ENCODE measurements around the gene TNRC6A. TPM values are rescaled to one million over a fixed set of nuclear protein-coding genes. Genes with fewer than 3 reads are reported as not detected.

Gene TNRC6A
- polyA plus RNA-seq, 4 donors, result 45.3 to 66.5 (median 53.9) TPM

GRCh38 chr16:24863582-24864437, 134.4 kb downstream of the TNRC6A start:
- no peak for DNase-seq (ENCODE audit: low read depth in 4 of 4, low spot score in 3 of 4)

- DNase-seq (ENCODE audit: low read depth in 4 of 4, low spot score in 3 of 4), result no peak
Observed at GRCh38 chr16:24869033-24869432, 139.6 kb downstream of the TNRC6A start.

GRCh38 chr16:24871891-24872290, 142.4 kb downstream of the TNRC6A start:
- no peak for DNase-seq (ENCODE audit: low read depth in 4 of 4, low spot score in 3 of 4)

- no peak for DNase-seq (ENCODE audit: low read depth in 4 of 4, low spot score in 3 of 4)
Observed at GRCh38 chr16:24873028-24873427, 143.6 kb downstream of the TNRC6A start.

GRCh38 chr16:24875466-24875865, 146.0 kb downstream of the TNRC6A start:
- DNase-seq (ENCODE audit: low read depth in 4 of 4, low spot score in 3 of 4), result no peak

Other genes with a start within 250 kb of the TNRC6A start
- gene RBBP6, start 190.1 kb upstream of the TNRC6A start, polyA plus RNA-seq (ENCODE audit: insufficient read length in 4 of 4), result 10 to 100 TPM; 60.0 to 86.9 (median 80.2) TPM
- 1 to 10 TPM; 3.0 to 6.5 (median 5.5) TPM for gene SLC5A11, start 116.3 kb downstream of the TNRC6A start, polyA plus RNA-seq (ENCODE audit: insufficient read length in 4 of 4)

Measured in right renal pelvis (tissue), 4 donors.